Fibroblast of lung (primary cell): ENCODE data around the gene ZNF385A. TPM values are rescaled to one million over a fixed set of nuclear protein-coding genes. Genes with fewer than 3 reads are reported as not detected.

ENCODE experiments used
- DNase-seq, 2 donors: peaks; one replicate each; pipeline versions ENCODE4 v3.0.0 to v3.0.0-alpha.2; 2010; ENCODE audit warnings: low read depth in 2 of 2
- H2AFZ ChIP-seq: 2 replicates; pipeline ENCODE4 v1.5.1; 2012; ENCODE audit warnings: low read length, control low read depth, inconsistent platforms
- H3K27ac ChIP-seq: 2 replicates; pipeline ENCODE4 v1.5.1; 2011; ENCODE audit warnings: low read length, control low read depth; ENCODE audit not compliant: insufficient read depth
- H3K27me3 ChIP-seq: 2 replicates; pipeline ENCODE4 v1.5.1; 2011; ENCODE audit warnings: mild to moderate bottlenecking, low read length; ENCODE audit not compliant: control insufficient read depth, insufficient read depth
- H3K36me3 ChIP-seq: 2 replicates; pipeline ENCODE4 v1.5.1; 2011; ENCODE audit warnings: low read length; ENCODE audit not compliant: control insufficient read depth, insufficient read depth
- H3K4me1 ChIP-seq: 2 replicates; pipeline ENCODE4 v1.5.1; 2011; ENCODE audit warnings: low read length; ENCODE audit not compliant: control insufficient read depth, insufficient read depth; ENCODE audit errors: extremely low read depth
- H3K4me2 ChIP-seq: 2 replicates; pipeline ENCODE4 v1.5.1; 2011; ENCODE audit warnings: low read length, control low read depth; ENCODE audit not compliant: insufficient read depth; ENCODE audit errors: extremely low read depth
- H3K4me3 ChIP-seq, 4 experiments: fragments of 200-600 bp in 1 of 4; sonication (generic) in 1 of 4; replicated peaks in 1 of 4; 2 replicates each; pipeline ENCODE4 v1.5.1; 2011 to 2016; ENCODE audit warnings: low read length in 4 of 4, low read depth in 3 of 4, mild to moderate bottlenecking in 3 of 4, control low read depth in 2 of 4, inconsistent platforms in 1 of 4, mixed read lengths in 1 of 4; ENCODE audit not compliant: insufficient read depth in 1 of 4; ENCODE audit errors: control extremely low read depth in 1 of 4
- H3K79me2 ChIP-seq: 2 replicates; pipeline ENCODE4 v1.5.1; 2012; ENCODE audit warnings: mild to moderate bottlenecking, low read length, inconsistent platforms; ENCODE audit not compliant: control insufficient read depth, insufficient read depth
- H3K9ac ChIP-seq: 2 replicates; pipeline ENCODE4 v1.5.1; 2011; ENCODE audit warnings: mild to moderate bottlenecking, low read length, control low read depth; ENCODE audit not compliant: insufficient read depth
- H3K9me3 ChIP-seq: 2 replicates; pipeline ENCODE4 v1.5.1; 2012; ENCODE audit warnings: low read depth, low read length; ENCODE audit not compliant: control insufficient read depth, insufficient read depth
- H4K20me1 ChIP-seq: 2 replicates; pipeline ENCODE4 v1.5.1; 2011; ENCODE audit warnings: low read length; ENCODE audit not compliant: control insufficient read depth, insufficient read depth; ENCODE audit errors: extremely low read depth
- CTCF ChIP-seq, 2 donors: IDR thresholded peaks in 1 of 2; conservative IDR thresholded peaks in 1 of 2; 1 replicate in 1 of 2; 2 replicates in 1 of 2; pipeline ENCODE4 v1.5.1; 2011 to 2012; ENCODE audit warnings: low read length in 2 of 2, control low read depth in 1 of 2, inconsistent platforms in 1 of 2, low read depth in 1 of 2, mild to moderate bottlenecking in 1 of 2
- EZH2 ChIP-seq: IDR thresholded peaks from 2 replicates; pipeline ENCODE4 v1.5.1; 2012; ENCODE audit warnings: low read length, control low read depth, mild to moderate bottlenecking; ENCODE audit errors: missing control alignments
- polyA plus RNA-seq, 2 donors: library from polyadenylated mRNA; depleted of rRNA in 1 of 2; stranded (reverse) in 1 of 2; unstranded in 1 of 2; fragments of >200 nt; gene quantifications; 2 replicates each; pipeline ENCODE4 v1.2.1, GENCODE V29; 2011 to 2012; ENCODE audit warnings: missing spikeins in 1 of 2
- total RNA-seq: library from RNA; depleted of rRNA; stranded (reverse); fragments of >200 nt; gene quantifications from 2 replicates; pipeline ENCODE4 v1.2.1, GENCODE V29; 2014

The ZNF385A gene
- total and polyA plus RNA-seq, 2 donors (not counting 1 experiment from before 2014, with no cell fraction given): 0.69 to 3.3 TPM

- DNase-seq: peak; percentile 34 to 72
Observed at GRCh38 chr12:54394281-54394719, 9.8 kb upstream of the ZNF385A start.

DNA sequence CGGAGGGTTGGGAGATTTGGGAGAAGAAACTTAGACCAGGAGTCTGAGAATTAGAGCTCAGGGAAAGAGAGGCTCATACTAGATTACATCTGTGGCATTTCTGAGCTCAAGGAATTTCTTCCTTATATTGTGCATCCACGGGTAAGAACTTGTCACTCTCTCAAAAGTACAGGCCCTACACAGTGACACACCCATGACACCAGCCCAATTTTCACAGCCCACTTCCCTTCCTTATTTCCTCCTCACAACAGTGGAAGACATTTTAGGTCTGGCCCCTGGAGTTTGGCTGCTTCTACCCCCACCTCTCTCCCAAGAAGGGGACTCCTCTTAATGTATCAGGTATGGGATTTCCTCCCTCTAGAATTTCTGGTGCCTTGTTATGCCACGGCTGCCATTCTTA is 9.2 kb upstream of the ZNF385A start:
- Histone ChIP-seq H3K4me1 (no peaks in the 10 kb centered on the region), H2AFZ (no peak overlapping the region), H3K9me3 (no peaks in the 10 kb centered on the region), H3K9ac (no peak overlapping the region), H3K27me3 (no peaks in the 10 kb centered on the region), H3K36me3 (peaks cover 21% of the 10 kb centered on the region), H4K20me1 (no peaks in the 10 kb centered on the region), H3K4me2 (no peak overlapping the region), H3K4me3 (no peak overlapping the region), H3K79me2 (no peaks in the 10 kb centered on the region), H3K27ac (no peak overlapping the region)
- TF ChIP-seq CTCF (conservative IDR thresholded peaks at IDR 0.05 in 1 of 2, IDR thresholded peaks at IDR 0.05 in 1 of 2; ENCODE audit: low read depth in 1 of 2, low read length in 2 of 2): no peak
- no peak for TF ChIP-seq EZH2
- no peak for DNase-seq

More at GRCh38 chr12:54394281-54394719, 9.8 kb upstream of the ZNF385A start:
- no peaks in the 10 kb centered on the region for H3K4me1 ChIP-seq
- H3K36me3 ChIP-seq: peaks cover 23% of the 10 kb centered on the region
- H3K4me3 ChIP-seq: no peak overlapping the region
- TF ChIP-seq EZH2 (no peak), CTCF (conservative IDR thresholded peaks at IDR 0.05 in 1 of 2, IDR thresholded peaks at IDR 0.05 in 1 of 2; ENCODE audit: low read depth in 1 of 2, low read length in 2 of 2) (peak; percentile 70 to 71)
- no peaks in the 10 kb centered on the region for H3K9me3 ChIP-seq
- no peak overlapping the region for H3K9ac ChIP-seq
- H3K4me2 ChIP-seq: no peak overlapping the region
- no peaks in the 10 kb centered on the region for H4K20me1 ChIP-seq
- no peaks in the 10 kb centered on the region for H3K79me2 ChIP-seq
- H2AFZ ChIP-seq: no peak overlapping the region
- H3K27ac ChIP-seq: no peak overlapping the region
- no peaks in the 10 kb centered on the region for H3K27me3 ChIP-seq

GRCh38 chr12:54393207-54393609 is 8.7 kb upstream of the ZNF385A start:
- Histone ChIP-seq H3K4me3 (no peak overlapping the region), H3K9ac (no peak overlapping the region), H2AFZ (no peak overlapping the region), H3K27me3 (no peaks in the 10 kb centered on the region), H3K27ac (no peak overlapping the region), H3K4me1 (no peaks in the 10 kb centered on the region), H3K9me3 (no peaks in the 10 kb centered on the region), H4K20me1 (no peaks in the 10 kb centered on the region), H3K36me3 (peaks cover 16% of the 10 kb centered on the region), H3K4me2 (no peak overlapping the region), H3K79me2 (no peaks in the 10 kb centered on the region)
- TF ChIP-seq CTCF (conservative IDR thresholded peaks at IDR 0.05 in 1 of 2, IDR thresholded peaks at IDR 0.05 in 1 of 2; ENCODE audit: low read depth in 1 of 2, low read length in 2 of 2): no peak
- DNase-seq: no peak
